Mucosa of gallbladder (tissue), 1 donor: Measurements from ENCODE around the gene UFSP2. TPM values are rescaled to one million over a fixed set of nuclear protein-coding genes. Genes with fewer than 3 reads are reported as not detected.
"Not testable (repeated sequence)": the region's sequence is repeated elsewhere in the genome, so short reads cannot be mapped to it uniquely, and the experiment has no call there.

ENCODE experiments used
- DNase-seq: peaks from one replicate; pipeline ENCODE4 v3.0.0-alpha.2; 2020; ENCODE audit warnings: low spot score
- total RNA-seq: library from RNA; stranded (reverse); gene quantifications from one replicate; pipeline ENCODE4 v1.2.1, GENCODE V29; 2021
- donor health status: DM: no; HTN: no; CAD: no.

Gene UFSP2
- total RNA-seq, 1 donor from 2014 or later, result 29.7 TPM

GRCh38 chr4:185384061-185384460 is 41.7 kb downstream of the UFSP2 start:
- no peak for DNase-seq

DNA sequence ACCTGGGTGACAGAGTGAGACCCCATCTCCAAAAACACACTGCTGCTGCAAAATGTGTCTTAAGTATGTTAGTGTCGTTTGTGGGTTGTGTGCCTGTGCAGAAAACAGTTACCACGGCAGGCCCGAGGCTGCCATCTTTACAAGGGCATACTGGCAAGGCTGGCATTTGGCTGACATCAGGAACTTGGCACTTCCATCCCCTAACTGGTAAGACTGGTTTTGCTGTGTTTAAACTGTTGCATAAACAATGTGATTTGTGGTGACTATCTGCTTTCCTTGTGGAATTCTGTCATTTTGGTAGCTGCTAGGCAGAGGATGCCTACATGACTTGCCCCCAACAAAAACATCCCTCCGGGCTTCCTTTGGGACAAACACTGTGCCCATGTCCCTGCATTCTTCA is 42.3 kb downstream of the UFSP2 start:
- peak; percentile 41 for DNase-seq

GRCh38 chr4:185382754-185383153 is 43.0 kb downstream of the UFSP2 start:
- no peak for DNase-seq

- DNase-seq, result no peak
These were observed 44.2 kb downstream of the UFSP2 start for GRCh38 chr4:185381288-185382196.

DNA sequence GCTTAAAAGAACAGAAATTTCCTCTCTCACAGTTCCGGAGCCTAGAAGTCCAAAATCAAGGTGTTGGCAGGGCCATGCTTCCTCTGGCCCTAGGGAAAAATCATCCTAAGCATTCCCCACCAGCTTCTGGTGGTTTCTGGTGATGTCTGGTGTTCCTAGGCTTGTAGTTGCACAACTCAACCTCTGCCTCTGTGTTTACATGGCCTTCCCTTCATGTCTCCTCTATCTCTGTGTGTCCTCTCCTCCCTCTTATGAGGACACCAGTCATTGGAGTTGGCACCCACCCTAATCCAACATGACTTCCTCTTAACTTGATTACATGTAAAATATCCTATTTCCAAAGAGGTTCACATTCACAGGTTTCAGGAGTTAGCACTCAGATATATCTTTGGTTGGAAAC is 45.4 kb downstream of the UFSP2 start:
- no peak for DNase-seq

GRCh38 chr4:185379326-185380295 is 46.2 kb downstream of the UFSP2 start:
- DNase-seq, result no peak

- DNase-seq, result no peak
These were observed 47.5 kb downstream of the UFSP2 start for GRCh38 chr4:185378264-185378663.

- DNase-seq, result no peak
These were observed 51.2 kb downstream of the UFSP2 start for GRCh38 chr4:185374573-185374972.

DNA sequence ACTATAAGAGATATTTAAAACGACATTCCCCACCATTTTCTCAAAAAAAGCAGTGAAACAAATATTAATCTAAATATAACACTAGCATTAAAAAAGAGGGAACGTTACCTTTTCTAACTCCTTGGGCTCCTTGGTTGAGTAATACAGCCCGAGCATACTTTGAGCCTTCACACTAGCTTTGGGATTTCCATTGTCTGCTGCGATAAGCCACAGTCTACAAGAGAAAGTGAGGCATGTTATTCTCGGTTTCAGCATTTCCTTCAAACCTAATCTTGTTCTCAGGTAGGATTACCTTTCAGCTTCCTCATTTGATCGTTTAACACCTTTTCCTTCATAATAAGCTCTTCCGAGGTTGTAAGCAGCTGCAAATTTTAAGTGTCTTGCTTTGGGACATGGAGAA is 51.7 kb downstream of the UFSP2 start:
- no peak for DNase-seq

DNA sequence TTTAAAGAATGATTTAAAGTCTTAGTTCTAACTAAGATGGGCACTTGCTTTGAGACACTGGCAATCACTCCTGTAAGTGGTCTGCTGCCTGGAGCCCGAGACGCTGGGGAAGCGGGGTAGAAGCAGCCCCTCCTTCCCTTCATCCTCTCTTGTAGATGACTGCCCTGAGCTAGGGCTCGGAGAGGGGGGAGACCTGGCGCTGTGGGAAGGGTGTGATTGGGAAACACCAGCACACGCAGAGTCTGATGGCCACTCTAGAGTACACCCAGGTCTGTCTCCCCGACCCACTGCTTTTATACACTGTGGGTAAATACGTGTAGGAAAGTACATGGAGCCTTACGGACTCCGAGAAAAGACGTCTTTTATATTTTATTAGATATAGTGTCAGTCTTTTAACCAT is 54.1 kb downstream of the UFSP2 start:
- no peak for DNase-seq

DNA sequence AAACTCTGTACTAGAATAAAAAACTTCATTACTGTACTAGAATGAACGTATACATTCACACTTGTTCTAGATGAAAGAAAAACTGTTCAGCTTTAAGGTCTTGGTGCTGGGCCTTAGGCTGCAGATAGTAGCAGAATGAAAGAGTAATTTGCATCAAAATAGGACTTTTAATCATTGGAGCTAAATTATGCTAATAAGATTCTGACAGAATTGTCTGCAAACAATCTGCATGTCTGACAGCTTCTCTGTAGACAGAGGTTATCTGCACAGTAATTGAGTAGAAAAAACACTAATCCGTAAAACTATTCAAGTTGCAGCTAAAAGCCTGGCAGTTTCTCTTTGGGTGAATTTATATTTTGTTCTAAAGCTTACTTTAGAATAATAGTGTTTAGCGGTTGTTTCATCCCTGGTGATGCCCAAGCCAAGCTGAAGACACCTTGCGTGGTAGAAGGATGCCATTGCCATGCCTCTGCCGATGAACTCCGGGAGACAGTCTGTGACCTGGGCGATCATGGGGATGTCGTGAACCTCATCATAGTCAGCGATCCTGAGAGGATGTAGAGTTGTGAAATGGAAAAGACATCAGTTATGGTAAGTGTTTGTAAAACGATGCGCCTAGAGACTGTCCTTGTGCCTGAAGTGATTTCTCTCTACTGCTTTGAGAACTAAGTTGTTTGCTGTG is 55.4 kb downstream of the UFSP2 start:
- DNase-seq, result no peak

GRCh38 chr4:185369731-185370130 is 56.0 kb downstream of the UFSP2 start:
- DNase-seq, result no peak

GRCh38 chr4:185364886-185365285 is 60.9 kb downstream of the UFSP2 start:
- DNase-seq, result no peak

- DNase-seq, result no peak
These were observed 62.5 kb downstream of the UFSP2 start for GRCh38 chr4:185363251-185363650.

DNA sequence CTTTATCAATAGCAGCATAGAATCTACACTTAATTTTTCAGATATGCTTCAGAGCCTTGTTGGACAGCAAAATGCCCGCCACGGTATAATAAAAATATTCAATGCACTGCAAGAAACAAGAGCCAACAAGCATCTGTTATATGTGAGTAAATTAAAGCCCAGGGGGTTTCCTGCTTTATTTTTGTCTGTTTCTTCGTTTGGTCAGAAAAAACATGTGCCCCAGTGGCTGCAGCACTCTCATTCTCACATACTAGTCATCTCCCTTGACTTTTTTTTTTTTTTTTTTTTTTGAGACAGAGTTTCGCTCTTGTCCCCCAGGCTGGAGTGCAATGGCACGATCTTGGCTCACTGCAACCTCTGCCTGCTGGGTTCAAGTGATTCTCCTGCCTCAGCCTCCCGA is 63.2 kb downstream of the UFSP2 start:
- not testable (repeated sequence) for DNase-seq

- no peak for DNase-seq
These were observed 63.9 kb downstream of the UFSP2 start for GRCh38 chr4:185361872-185362271.

DNA sequence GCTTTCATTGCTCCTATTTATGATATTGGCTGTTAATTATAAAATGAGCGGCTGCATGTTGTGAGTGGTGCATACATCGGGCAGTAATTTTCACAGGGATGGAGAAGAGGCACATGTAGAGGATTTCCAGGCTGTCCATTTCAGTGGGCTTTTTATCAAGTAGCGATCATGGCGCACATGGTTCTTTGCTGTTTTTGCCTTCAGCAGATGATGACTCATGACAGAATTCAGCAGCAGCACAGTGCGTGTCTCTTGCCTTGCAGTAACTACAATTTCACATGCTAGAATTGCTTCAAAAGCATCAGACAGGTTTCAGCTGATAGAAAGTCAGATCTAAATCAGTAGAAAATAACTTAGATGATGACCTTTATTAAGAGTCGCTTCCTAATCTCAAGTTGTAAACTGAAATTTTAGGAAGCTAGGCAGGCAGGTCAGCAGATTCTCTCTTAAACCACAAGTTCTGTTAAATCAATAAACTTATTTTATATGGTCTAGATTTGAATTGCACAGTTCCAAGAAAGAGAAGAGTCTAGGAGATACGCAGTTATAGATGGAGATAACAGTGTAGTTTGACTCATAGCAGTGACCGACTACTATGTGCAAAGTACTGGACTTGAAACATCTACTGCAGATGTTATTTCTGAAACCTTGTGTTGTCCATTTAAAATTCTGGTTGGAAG is 65.9 kb downstream of the UFSP2 start:
- DNase-seq, result no peak

GRCh38 chr4:185358959-185359358 is 66.8 kb downstream of the UFSP2 start:
- DNase-seq, result no peak

DNA sequence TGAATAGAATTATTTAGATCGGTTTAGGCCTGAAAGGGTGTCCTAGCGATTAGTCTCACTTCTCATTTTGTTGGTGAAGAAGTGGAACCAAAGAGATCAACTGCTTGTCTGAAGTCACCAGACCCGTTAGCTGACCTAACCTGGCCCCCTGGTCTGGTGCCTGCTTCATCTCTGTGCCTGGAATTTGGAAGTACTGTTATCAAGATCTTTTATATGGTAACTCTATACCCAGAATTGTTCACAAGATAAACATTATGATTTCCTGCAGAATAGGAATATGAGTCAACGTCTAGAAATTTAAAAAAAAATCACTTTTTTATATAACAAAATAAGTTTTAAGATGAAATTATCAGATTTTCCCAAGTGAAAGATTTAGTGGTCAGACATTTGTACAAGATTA is 67.2 kb downstream of the UFSP2 start:
- no peak for DNase-seq

GRCh38 chr4:185357733-185358440 is 67.9 kb downstream of the UFSP2 start:
- no peak for DNase-seq

GRCh38 chr4:185357211-185357610 is 68.6 kb downstream of the UFSP2 start:
- DNase-seq, result no peak
